NCI-H2196 (cell line): ENCODE results near the gene FGF4.

Experiments used
- DNase-seq: peaks from one replicate; lab custom pipeline; 2025; ENCODE audit not compliant: unreplicated experiment; lab: John Stamatoyannopoulos, UW

The FGF4 gene

DNA sequence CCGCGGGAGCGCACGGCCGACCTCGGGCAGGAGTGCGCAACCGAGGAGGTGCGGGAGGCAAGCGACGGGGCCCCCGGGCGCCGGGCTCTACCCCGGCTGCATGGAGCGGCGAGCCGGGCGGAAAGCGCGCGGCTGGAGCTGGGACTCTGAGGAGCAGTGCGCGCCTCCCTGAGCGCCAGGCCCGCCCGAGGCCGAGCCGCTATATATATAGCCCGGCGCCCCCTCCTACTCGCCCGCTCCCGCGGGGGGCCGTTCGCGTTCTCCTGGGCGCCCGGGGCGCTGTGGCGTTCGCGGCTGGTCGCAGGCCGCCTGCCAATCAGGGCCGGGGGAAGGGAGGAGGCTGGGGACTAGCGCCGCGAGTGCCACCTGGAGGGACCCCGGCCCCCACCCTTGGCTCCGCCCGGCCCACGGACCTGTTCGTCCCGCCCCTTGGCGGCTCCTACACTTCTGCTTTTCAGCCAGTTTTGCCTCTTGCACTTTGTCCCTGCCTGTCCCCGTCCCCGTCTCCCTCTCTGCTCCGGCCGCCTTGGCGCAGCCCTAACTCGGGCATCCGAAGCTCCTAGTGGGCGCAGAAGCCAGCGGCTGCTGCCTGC is at the start of gene FGF4:
TSS of gene FGF4 (minus strand) at position 179 of the 593 bp plus-strand sequence. CDS start 257 bp downstream, outside the sequence.
- DNase-seq = no peak

DNA sequence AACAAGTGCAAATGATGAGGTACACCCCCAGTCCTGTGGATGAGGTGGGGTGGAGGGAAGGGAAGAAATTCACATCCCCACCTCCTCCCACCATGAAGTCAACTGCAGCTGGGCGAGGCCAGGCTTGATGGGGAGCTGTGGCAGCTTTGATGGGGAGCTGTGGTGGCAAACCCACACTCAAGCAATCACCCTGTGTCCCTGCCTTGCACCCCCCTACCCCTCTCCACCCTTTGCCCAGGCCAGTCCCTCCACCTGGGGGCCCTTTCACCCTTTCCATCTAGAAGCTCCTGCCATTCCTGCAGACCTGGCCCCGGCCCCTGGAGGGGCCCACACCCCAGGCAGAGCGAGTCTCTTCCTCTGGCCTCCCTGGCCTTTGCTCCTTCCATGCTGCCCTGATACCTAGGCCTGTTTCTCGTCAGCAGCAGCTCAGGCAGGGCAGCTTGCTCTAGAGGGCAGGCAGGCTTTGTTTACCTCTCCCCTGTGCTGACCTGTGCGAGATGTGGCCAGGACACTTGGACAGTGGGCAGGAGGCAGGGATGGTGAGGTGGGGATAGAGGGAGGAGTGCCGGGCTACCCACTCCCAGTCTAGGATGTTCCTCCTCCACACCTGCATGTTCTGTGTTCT is 48.6 kb upstream of the FGF4 start:
- DNase-seq = no peak

- DNase-seq = no peak
These were observed 47.7 kb upstream of the FGF4 start for GRCh38 chr11:69822676-69823494.

DNA sequence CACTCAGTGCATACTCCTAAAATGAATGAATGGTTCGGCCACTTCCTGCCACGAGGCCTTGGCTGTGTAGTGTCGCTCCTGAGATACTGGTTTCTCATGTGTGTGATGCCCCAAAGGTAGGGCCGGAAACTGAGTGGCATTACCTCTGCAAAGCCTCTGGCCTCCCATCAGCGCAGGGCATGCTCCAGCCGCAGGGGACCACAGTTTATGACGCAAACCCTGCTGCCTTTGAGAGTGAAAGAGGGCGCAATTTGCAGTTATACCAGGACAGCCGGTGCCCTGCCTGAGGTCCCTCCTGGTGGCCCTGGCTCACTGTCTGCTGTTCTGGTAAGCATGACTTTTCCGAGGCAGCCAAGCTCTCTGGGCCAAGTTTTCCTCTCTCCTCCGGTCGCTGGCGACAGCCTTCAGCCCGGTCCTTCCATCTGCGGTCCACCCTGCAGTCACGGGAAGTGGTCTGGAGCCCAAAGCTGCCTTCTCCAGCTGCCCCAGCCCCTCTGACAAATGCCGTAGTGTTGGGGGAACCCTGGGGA is 46.4 kb upstream of the FGF4 start:
- DNase-seq = no peak

DNA sequence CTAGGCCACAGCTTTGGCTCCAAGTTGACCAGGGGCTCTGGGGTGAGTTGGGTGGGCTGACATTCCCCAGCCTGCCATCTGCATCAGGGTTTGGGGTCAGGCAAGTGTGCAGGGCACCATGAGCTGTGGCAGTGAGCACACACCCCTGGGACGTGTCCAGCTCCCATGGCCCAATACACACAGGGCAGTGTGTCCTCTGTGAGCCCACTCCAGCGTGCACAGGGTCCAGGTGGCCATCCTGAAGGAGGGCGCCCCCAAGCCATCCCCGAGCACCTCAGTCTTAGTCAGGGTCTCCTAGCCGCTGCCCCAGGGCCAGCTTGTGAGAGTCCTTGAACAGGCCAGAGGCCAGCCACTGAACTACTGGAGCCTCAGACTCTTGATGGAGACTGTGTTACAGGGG is 45.3 kb upstream of the FGF4 start:
- no peak for DNase-seq

GRCh38 chr11:69819541-69820070 is 44.5 kb upstream of the FGF4 start:
- no peak for DNase-seq

DNA sequence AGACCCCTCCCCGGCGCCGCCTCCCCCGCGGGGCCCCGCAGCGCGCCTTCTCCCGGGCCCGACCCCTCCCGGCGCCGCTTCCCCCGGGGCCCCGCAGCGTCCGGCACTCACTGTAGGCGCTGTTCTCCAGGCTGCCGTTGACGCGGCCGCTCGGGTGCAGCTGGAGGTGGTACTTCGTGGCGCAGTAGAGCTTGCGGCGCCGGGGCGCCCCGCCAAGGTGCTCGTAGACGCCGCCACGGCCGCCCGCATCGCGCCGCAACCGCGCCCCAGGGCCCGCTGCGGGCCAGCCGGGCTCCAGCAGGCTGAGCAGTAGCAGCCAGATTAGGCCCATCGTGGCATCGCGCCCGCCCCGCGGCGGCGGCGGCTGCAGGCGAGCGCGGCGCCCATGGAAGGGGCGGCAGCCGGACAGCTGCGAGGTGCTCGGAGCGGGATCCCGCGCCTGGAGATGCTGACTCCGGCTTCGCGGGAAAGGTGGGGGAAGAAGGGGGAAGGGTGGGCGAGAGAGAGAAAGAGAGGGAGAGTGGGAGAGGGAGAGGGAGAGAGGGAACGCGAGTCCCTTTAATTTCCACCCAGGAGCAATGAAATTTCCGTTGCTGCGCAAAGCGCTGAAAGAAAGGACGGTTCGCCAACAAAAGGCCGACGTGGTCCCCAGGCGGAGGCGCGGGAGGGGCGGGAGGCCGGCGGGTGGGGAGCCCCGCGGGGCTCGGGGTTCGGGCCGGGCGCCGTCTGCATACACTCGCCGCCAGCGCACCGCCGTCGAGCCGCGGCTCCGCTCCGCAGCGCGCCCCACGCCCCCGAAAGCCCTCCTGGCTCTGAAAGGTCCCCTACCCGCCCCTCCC is 43.7 kb upstream of the FGF4 start, which contains the start of gene FGF3:
TSS of gene FGF3 (minus strand) at position 814 of the 839 bp plus-strand sequence. CDS start at position 331, 483 bp downstream.
- DNase-seq = no peak

DNA sequence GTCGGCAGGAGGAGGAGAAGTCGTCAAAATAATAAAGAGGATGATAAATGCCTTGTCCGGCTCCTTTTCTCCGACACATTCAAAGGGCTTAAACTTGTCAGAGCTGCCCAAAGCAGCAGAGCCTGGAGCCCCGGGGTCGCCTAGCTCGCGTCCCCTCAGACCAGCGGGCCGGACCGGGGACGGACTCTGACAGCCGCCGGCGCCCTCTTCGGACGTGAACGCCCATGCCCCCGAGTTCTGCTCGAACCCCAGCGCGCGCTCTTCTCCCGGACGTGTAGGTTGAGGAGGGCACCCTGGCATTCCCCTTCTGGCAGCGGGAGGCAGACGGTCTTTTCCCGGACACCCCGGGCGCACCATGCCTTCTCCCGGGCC is 43.1 kb upstream of the FGF4 start:
- DNase-seq = no peak

DNA sequence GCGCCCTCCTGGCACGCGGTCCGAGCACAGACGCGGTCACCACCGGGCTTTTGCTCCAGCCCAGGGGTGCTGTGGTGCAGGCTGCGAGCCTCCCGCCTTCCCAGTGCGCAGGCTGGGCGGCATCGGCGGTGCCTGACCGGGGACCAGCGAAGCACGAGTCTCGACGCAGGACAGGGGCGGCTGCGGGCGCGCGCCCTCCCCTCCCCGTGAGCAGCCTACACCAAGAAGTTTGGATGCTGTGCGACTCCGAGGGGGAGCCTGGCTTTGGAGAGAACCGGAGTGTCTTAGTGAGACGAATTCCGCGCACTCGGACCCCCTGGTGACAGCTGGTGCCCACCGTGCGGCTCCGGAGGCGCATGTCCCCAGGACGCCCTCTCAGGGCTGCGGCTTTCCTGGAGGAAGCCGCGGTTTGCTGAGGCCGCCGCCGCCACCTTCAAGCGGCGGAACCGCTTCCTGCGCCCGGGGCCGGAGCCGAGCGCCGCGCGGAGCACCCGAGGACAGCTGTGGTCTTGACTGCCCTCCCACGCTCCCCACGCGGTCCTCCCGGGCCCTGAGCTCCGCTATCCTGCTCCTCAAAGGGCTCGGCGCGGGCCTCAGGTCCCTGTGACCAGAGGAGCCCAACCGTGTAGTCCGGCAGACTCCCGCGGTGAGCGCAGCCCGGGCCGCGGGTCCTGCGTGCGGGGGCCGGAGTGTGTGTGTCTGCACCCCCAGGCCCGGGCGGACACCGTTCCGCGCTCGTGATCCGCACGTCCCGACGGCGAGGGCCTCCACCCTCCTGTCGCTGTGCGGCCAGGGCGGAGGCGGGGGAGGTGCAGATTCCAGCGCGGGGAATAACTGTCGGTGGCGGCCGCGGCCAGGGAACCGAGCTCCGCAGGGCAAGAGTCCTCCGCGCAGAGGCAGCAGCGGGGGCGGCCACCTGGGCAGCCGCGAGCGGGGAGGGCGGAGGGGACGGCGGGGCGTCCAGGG is 42.4 kb upstream of the FGF4 start:
- no peak for DNase-seq

DNA sequence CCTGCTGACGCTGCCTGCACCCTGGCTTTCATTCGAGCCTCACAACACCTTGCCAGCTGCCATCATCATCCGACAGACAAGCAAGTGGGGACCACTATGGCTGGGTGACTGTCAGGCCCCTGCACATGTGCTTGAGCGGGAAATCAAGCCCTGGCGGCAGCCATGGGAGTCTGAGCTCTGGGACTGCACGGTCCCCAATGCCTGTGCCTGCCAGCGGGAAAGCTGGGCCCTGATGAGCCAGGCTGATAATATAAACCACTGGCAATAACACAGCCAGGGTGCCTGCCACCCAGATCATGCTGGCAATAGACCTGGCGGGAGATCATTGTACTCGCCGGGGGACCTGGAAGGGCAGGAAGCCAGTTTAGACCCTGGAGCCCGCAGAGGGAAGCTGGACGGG is 41.5 kb upstream of the FGF4 start:
- DNase-seq = no peak

- no peak for DNase-seq
These were observed 40.8 kb upstream of the FGF4 start for GRCh38 chr11:69815973-69816372.

GRCh38 chr11:69814902-69815301 is 39.8 kb upstream of the FGF4 start:
- DNase-seq = no peak

DNA sequence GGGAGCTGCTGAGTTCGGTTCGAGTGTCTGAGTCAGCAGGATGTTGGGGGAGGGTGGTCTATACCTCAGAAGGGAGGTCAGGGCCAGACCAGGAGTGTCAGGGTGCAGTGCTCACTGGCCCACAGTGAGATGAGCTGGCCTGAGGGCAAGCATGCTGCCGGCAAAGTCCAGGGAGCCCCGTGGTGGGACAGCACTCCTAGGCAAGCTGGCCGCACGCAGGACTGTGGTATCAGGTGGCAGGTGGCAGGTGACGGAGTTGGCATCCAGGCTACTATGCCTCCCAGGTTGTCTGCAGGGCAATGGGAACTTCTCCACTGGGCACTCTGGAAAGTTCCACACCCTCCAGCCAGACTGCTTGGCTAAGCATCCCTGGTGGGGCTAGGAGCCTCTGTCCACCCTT is 39.3 kb upstream of the FGF4 start:
- no peak for DNase-seq

- DNase-seq = no peak
These were observed 38.7 kb upstream of the FGF4 start for GRCh38 chr11:69813839-69814238.

DNA sequence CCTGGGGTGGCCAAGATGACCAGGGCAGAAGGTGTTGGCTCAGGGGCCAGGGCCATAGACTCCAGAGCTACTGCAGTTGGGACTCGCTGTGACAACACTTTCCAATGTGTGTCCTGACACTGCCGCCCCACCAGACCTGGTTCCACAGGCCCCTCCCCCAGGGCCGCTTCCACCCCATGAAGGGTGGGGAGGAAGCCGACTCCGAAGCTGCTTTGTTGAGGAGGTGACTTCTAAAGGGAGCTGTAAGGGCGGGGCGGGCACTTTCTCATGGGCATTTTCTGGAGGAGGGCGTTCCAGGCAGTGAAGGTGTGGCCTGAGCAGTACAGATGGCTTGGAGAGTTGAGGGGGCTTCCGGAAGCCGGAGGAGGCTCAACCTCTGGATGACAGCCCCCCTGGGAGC is 37.8 kb upstream of the FGF4 start:
- DNase-seq = no peak

- no peak for DNase-seq
These were observed 37.1 kb upstream of the FGF4 start for GRCh38 chr11:69812256-69812655.

DNA sequence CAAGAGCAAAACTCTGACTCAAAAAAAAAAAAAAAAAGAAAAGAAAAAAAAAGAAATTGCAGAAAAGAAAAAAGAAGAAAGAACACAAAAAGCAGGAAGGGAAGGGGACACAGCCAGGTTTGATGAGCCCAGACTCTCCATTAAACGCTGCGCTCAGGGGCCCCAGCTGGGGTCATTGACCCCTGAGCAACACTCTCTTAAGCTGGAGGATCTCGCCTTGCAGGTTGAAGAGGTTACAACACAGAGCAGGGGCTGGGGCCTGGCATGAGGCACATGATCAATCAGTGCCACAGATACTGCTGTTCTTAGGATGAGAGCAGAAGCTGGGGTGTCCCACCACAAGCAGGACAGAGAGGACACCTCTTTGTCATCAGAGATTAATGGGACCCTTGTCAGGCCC is 36.3 kb upstream of the FGF4 start:
- no peak for DNase-seq

- DNase-seq = no peak
These were observed 35.4 kb upstream of the FGF4 start for GRCh38 chr11:69810289-69811118.

GRCh38 chr11:69808667-69809086 is 33.5 kb upstream of the FGF4 start:
- no peak for DNase-seq
